ENCODE results near the gene NDST1. TPM values are rescaled to one million over a fixed set of nuclear protein-coding genes. Genes with fewer than 3 reads are reported as not detected.
A peak's percentile ranks its signal among the peaks of the same experiment; 100 is the strongest.

The NDST1 gene
- total RNA-seq, 6 experiments from 2014 or later = 126 to 199 (median 147) TPM

- Mint-ChIP-seq H3K27me3 (ENCODE audit: insufficient read depth) (peaks cover 11% of the 10 kb centered on the region), H3K9me3 (no peaks in the 10 kb centered on the region), H3K4me1 (ENCODE audit: low read depth) (peaks cover 21% of the 10 kb centered on the region), H3K27ac (no peak overlapping the region), H3K4me3 (no peak overlapping the region), H3K36me3 (ENCODE audit: low read depth) (peaks cover 30% of the 10 kb centered on the region)
- no peak for DNase-seq
- no peak for TF ChIP-seq CTCF (IDR thresholded peaks at IDR 0.05)
Observed at GRCh38 chr5:150556106-150556505, 48.2 kb downstream of the NDST1 start.

DNA sequence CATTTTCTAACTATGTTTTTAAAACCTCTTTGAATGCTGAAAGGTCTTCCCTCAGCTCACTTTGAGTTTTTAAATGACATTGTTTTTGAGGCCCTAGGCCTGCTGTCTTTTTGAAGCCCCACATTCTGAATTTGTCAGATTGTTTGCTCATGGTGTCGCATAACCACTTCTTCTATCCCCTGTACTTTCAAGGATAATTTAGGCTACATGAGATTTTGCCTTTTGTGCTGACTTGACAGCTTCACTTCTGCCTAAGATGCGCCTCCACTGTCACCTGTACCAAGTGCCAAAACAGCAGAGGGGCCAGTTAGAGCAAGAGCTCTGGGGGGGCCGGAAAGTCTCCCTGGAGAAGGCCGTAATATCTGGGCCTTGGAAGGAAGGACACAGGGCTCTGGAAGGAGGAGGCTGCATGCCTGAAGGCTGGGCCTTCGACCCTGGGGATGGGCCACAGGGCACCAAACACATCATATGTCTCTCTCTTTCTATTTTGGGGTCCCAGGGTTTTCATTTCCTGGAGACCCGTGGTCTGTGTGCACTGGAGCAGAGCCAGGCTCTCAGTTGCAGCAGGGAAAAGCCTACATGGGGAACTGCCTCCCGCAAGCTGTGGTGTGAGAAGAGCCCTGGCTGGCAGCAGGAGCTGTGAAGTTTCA is 49.1 kb downstream of the NDST1 start:
- no peak overlapping the region; the same call in 1 of the 2 replicates for H3K27ac Mint-ChIP-seq
- no peaks in the 10 kb centered on the region for H3K9me3 Mint-ChIP-seq
- DNase-seq = no peak
- peaks cover 24% of the 10 kb centered on the region for H3K36me3 Mint-ChIP-seq (ENCODE audit: low read depth)
- no peak for TF ChIP-seq CTCF (IDR thresholded peaks at IDR 0.05)
- no peak overlapping the region for H3K4me3 Mint-ChIP-seq
- H3K27me3 Mint-ChIP-seq (ENCODE audit: insufficient read depth) = peaks cover 11% of the 10 kb centered on the region
- peaks cover 27% of the 10 kb centered on the region for H3K4me1 Mint-ChIP-seq (ENCODE audit: low read depth)

DNA sequence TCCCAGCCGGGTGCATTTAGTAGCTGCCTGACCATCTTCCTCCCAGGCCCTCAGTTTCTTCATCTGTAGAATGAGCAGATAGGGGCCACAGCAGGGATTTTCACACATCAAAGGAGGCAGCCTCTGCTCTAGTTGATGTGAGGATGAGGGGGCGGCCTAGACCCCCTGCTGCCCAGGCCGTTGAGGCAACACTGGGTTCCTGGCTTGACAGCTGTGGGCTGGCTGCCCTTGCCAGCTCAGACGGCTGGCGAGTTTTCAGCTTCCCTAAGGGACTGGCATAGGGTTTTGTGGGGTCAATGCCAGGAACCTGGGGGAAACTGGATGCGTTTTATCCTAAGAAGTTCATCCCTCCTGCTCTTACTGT is 49.6 kb downstream of the NDST1 start:
- no peak for DNase-seq
- H3K36me3 Mint-ChIP-seq (ENCODE audit: low read depth) = peaks cover 24% of the 10 kb centered on the region
- peaks cover under 1% of the 10 kb centered on the region; the same call in 1 of the 2 replicates for H3K9me3 Mint-ChIP-seq
- peaks cover 30% of the 10 kb centered on the region for H3K4me1 Mint-ChIP-seq (ENCODE audit: low read depth)
- TF ChIP-seq CTCF (IDR thresholded peaks at IDR 0.05) = no peak
- H3K27me3 Mint-ChIP-seq (ENCODE audit: insufficient read depth) = peaks cover 13% of the 10 kb centered on the region
- H3K27ac Mint-ChIP-seq = no peak overlapping the region
- no peak overlapping the region for H3K4me3 Mint-ChIP-seq

DNA sequence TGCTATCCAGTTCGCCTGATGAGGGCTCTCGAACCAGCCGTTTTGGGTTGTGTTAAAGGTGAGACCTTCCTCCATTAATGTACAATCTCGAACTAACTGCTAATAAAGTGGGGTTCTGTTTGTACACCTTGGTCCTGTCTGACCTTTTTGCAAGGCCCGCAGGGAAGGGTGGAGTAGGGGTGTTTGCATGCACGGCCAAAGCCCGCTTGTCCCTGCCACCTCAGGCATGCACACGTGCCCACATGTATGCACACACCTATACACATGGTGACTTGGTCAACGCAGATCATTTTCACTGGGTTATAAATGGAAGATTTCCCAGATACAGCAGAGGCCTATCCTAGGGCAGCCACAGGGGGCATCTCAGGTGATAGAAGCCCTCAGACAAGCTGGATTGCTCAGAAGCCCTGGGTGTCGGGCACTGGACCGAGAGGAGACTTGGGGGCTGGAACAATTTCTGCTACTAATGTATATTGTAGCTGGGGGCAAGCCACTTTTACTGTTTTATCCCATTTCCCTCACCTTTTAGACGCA is 50.2 kb downstream of the NDST1 start:
- no peak overlapping the region for H3K4me3 Mint-ChIP-seq
- H3K4me1 Mint-ChIP-seq (ENCODE audit: low read depth) = peaks cover 30% of the 10 kb centered on the region
- H3K9me3 Mint-ChIP-seq = peaks cover 5% of the 10 kb centered on the region; the same call in 1 of the 2 replicates
- TF ChIP-seq CTCF (IDR thresholded peaks at IDR 0.05) = no peak
- no peak for DNase-seq
- H3K27ac Mint-ChIP-seq = no peak overlapping the region
- peaks cover 15% of the 10 kb centered on the region for H3K27me3 Mint-ChIP-seq (ENCODE audit: insufficient read depth)
- H3K36me3 Mint-ChIP-seq (ENCODE audit: low read depth) = peaks cover 22% of the 10 kb centered on the region

DNA sequence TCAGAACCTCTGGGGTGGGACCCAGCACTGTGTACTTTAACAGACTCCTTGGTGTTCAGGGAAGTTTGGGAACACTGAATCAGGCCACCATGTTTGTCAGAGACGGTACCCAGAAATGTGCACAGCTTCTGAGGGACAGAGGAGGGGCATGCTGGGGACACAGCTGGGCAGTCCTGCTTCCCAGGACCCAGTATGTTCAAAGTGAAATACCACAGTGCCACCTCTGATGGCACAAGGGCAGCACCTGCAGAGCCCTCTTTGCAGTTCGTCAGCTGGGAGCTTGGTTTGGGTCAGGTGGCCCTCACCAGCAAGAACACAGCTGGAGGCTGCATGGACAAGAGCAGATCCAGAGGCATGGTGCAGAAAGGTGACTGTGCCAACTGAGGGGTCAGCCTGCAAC is 51.2 kb downstream of the NDST1 start:
- H3K4me3 Mint-ChIP-seq = no peak overlapping the region
- H3K36me3 Mint-ChIP-seq (ENCODE audit: low read depth) = peaks cover 22% of the 10 kb centered on the region
- H3K9me3 Mint-ChIP-seq = peaks cover 5% of the 10 kb centered on the region; the same call in 1 of the 2 replicates
- DNase-seq = no peak
- peaks cover 9% of the 10 kb centered on the region for H3K27me3 Mint-ChIP-seq (ENCODE audit: insufficient read depth)
- TF ChIP-seq CTCF (IDR thresholded peaks at IDR 0.05) = no peak
- H3K4me1 Mint-ChIP-seq (ENCODE audit: low read depth) = peaks cover 30% of the 10 kb centered on the region
- peak overlapping the region; percentile 72 for H3K27ac Mint-ChIP-seq
